Measurements from ENCODE around the gene MIDN. TPM values are rescaled to one million over a fixed set of nuclear protein-coding genes. Genes with fewer than 3 reads are reported as not detected.

Gene MIDN
- total RNA-seq, 2 donors from 2014 or later, result 35.8 to 42.9 TPM

GRCh38 chr19:1222394-1222793 lies 26.0 kb upstream of the MIDN start:
- Histone ChIP-seq H3K27me3 (replicated peaks; ENCODE audit: insufficient read depth) (no peaks in the 10 kb centered on the region), H3K9me3 (no peaks in the 10 kb centered on the region), H3K27ac (no peak overlapping the region), H3K4me3 (no peak overlapping the region), H3K4me1 (replicated peaks) (no peaks in the 10 kb centered on the region), H3K36me3 (peaks cover 0 to 10% of the 10 kb centered on the region in 2 donors)
- no peak for DNase-seq (ENCODE audit: low spot score)
- TF ChIP-seq POLR2AphosphoS5 (IDR thresholded peaks at IDR 0.05) (no peak), POLR2A (IDR thresholded peaks at IDR 0.05) (no peak), CTCF (IDR thresholded peaks at IDR 0.05) (no peak)
- 80% methylated on average over 13 of the region's 14 CpGs for WGBS
- intact Hi-C loops (cut with DNase I), result no loop called here

- no peaks in the 10 kb centered on the region for H3K9me3 ChIP-seq
- TF ChIP-seq CTCF (IDR thresholded peaks at IDR 0.05) (peak in 2 of 4 experiments; percentile 30 to 50), POLR2AphosphoS5 (IDR thresholded peaks at IDR 0.05) (no peak)
- intact Hi-C loops (cut with DNase I), result no loop called here
- DNase-seq (ENCODE audit: low spot score), result no peak
- H3K36me3 ChIP-seq, result peaks cover 0 to 10% of the 10 kb centered on the region in 2 donors
- H3K4me3 ChIP-seq, result no peak overlapping the region
- no peaks in the 10 kb centered on the region for H3K27me3 ChIP-seq (replicated peaks; ENCODE audit: insufficient read depth)
- H3K27ac ChIP-seq, result no peak overlapping the region
- H3K4me1 ChIP-seq (replicated peaks), result no peaks in the 10 kb centered on the region
- 75% methylated on average over 44 of the region's 48 CpGs for WGBS
These were observed 25.1 kb upstream of the MIDN start for GRCh38 chr19:1223018-1223855.

GRCh38 chr19:1224047-1224825 lies 24.1 kb upstream of the MIDN start:
- H3K36me3 ChIP-seq, result peaks cover 0 to 10% of the 10 kb centered on the region in 2 donors
- no peak overlapping the region for H3K4me3 ChIP-seq
- H3K4me1 ChIP-seq (replicated peaks), result no peaks in the 10 kb centered on the region
- no peak for DNase-seq (ENCODE audit: low spot score)
- 94% methylated on average over 15 of the region's 16 CpGs for WGBS
- H3K27ac ChIP-seq, result no peak overlapping the region
- intact Hi-C loops (cut with DNase I), result no loop called here
- H3K9me3 ChIP-seq, result no peaks in the 10 kb centered on the region
- H3K27me3 ChIP-seq (replicated peaks; ENCODE audit: insufficient read depth), result no peaks in the 10 kb centered on the region
- TF ChIP-seq POLR2AphosphoS5 (IDR thresholded peaks at IDR 0.05) (no peak), POLR2A (IDR thresholded peaks at IDR 0.05) (no peak), CTCF (IDR thresholded peaks at IDR 0.05) (no peak)

- Histone ChIP-seq H3K27ac (no peak overlapping the region), H3K4me3 (no peak overlapping the region), H3K4me1 (replicated peaks) (no peaks in the 10 kb centered on the region), H3K36me3 (peaks cover 0 to 10% of the 10 kb centered on the region in 2 donors), H3K27me3 (replicated peaks; ENCODE audit: insufficient read depth) (no peaks in the 10 kb centered on the region), H3K9me3 (no peaks in the 10 kb centered on the region)
- intact Hi-C loops (cut with DNase I), result no loop called here
- DNase-seq (ENCODE audit: low spot score), result no peak
- 90% methylated on average over 16 of the region's 16 CpGs for WGBS
- TF ChIP-seq POLR2AphosphoS5 (IDR thresholded peaks at IDR 0.05) (no peak), POLR2A (IDR thresholded peaks at IDR 0.05) (no peak), CTCF (IDR thresholded peaks at IDR 0.05) (no peak)
These were observed 23.5 kb upstream of the MIDN start for GRCh38 chr19:1224847-1225246.
